Measurements from ENCODE around the gene HCN2. TPM values are rescaled to one million over a fixed set of nuclear protein-coding genes. Genes with fewer than 3 reads are reported as not detected.

The HCN2 gene
- polyA plus RNA-seq, 4 donors: 0.19 to 0.58 TPM; not detected in 2

GRCh38 chr19:616062-616700 lies 26.5 kb downstream of the HCN2 start:
- 12 to 18% (median 15%) methylated on average over 51 to 97 of the region's 97 CpGs for WGBS, 3 donors
- H3K27ac ChIP-seq (ENCODE audit: low read depth in 1 of 3, low read length in 2 of 3): no peak overlapping the region
- H3K27me3 ChIP-seq (ENCODE audit: control insufficient read depth in 3 of 3, insufficient read depth in 3 of 3, low read length in 3 of 3): peaks cover 0 to 4% (median 0%) of the 10 kb centered on the region in 3 donors
- no peaks in the 10 kb centered on the region for H3K9me3 ChIP-seq (ENCODE audit: control insufficient read depth in 2 of 2, insufficient read depth in 1 of 2, low read depth in 1 of 2, low read length in 1 of 2)
- peak overlapping the region in 1 of 3 donors; percentile 20 for H3K4me3 ChIP-seq (ENCODE audit: low read depth in 1 of 3, low read length in 3 of 3)
- peaks cover 5 to 42% (median 13%) of the 10 kb centered on the region in 3 donors for H3K36me3 ChIP-seq (ENCODE audit: control insufficient read depth in 3 of 3, insufficient read depth in 2 of 3, low read depth in 1 of 3, low read length in 3 of 3)
- no peaks in the 10 kb centered on the region for H3K4me1 ChIP-seq (ENCODE audit: control insufficient read depth in 3 of 3, insufficient read depth in 2 of 3, low read depth in 1 of 3, low read length in 2 of 3)
- FAIRE-seq (no peak), DNase-seq (no peak)

DNA sequence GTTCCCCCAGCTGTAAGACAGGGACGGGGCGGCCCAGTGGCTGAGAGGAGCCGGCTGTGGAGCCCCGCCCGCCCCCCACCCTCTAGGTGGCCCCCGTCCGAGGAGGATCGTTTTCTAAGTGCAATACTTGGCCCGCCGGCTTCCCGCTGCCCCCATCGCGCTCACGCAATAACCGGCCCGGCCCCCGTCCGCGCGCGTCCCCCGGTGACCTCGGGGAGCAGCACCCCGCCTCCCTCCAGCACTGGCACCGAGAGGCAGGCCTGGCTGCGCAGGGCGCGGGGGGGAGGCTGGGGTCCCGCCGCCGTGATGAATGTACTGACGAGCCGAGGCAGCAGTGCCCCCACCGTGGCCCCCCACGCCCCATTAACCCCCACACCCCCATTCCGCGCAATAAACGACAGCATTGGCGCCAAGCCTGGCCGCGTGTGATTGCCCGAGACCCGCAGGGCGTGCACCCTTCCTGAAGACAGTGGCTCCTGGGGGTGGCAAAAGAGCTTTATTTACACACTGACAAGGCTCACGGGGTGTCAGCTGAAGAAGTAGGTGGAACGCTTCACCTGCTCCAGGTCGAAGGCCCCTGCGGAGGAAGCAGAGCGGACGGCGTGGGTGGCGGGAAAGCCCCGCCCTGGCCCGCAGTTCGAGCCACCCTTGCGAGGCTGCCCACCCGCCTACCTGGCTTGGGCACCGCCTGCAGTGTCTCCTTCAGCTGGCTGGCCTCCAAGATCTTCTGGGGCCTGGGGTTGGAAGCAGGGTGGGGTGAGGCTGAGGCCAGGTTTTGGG lies 27.3 kb downstream of the HCN2 start:
- DNase-seq: no peak
- Histone ChIP-seq H3K36me3 (ENCODE audit: control insufficient read depth in 3 of 3, insufficient read depth in 2 of 3, low read depth in 1 of 3, low read length in 3 of 3) (peaks cover 13 to 48% (median 13%) of the 10 kb centered on the region in 3 donors), H3K9me3 (ENCODE audit: control insufficient read depth in 2 of 2, insufficient read depth in 1 of 2, low read depth in 1 of 2, low read length in 1 of 2) (no peaks in the 10 kb centered on the region), H3K4me1 (ENCODE audit: control insufficient read depth in 3 of 3, insufficient read depth in 2 of 3, low read depth in 1 of 3, low read length in 2 of 3) (no peaks in the 10 kb centered on the region), H3K27me3 (ENCODE audit: control insufficient read depth in 3 of 3, insufficient read depth in 3 of 3, low read length in 3 of 3) (peaks cover 0 to 4% (median 0%) of the 10 kb centered on the region in 3 donors), H3K27ac (ENCODE audit: low read depth in 1 of 3, low read length in 2 of 3) (no peak overlapping the region), H3K4me3 (ENCODE audit: low read depth in 1 of 3, low read length in 3 of 3) (no peak overlapping the region)
- WGBS, 3 donors: 67 to 83% (median 73%) methylated on average over 31 to 58 of the region's 58 CpGs
- FAIRE-seq: no peak

GRCh38 chr19:617551-618246 lies 28.0 kb downstream of the HCN2 start:
- Histone ChIP-seq H3K4me3 (ENCODE audit: low read depth in 1 of 3, low read length in 3 of 3) (no peak overlapping the region), H3K4me1 (ENCODE audit: control insufficient read depth in 3 of 3, insufficient read depth in 2 of 3, low read depth in 1 of 3, low read length in 2 of 3) (no peaks in the 10 kb centered on the region), H3K9me3 (ENCODE audit: control insufficient read depth in 2 of 2, insufficient read depth in 1 of 2, low read depth in 1 of 2, low read length in 1 of 2) (no peaks in the 10 kb centered on the region), H3K27me3 (ENCODE audit: control insufficient read depth in 3 of 3, insufficient read depth in 3 of 3, low read length in 3 of 3) (peaks cover 0 to 4% (median 0%) of the 10 kb centered on the region in 3 donors), H3K36me3 (ENCODE audit: control insufficient read depth in 3 of 3, insufficient read depth in 2 of 3, low read depth in 1 of 3, low read length in 3 of 3) (peaks cover 13 to 55% (median 19%) of the 10 kb centered on the region in 3 donors), H3K27ac (ENCODE audit: low read depth in 1 of 3, low read length in 2 of 3) (no peak overlapping the region)
- no peak for DNase-seq
- 82 to 87% (median 83%) methylated on average over 25 to 29 of the region's 29 CpGs for WGBS, 3 donors
- FAIRE-seq: no peak

GRCh38 chr19:618247-618619 lies 28.6 kb downstream of the HCN2 start:
- peaks cover 17 to 60% (median 20%) of the 10 kb centered on the region in 3 donors for H3K36me3 ChIP-seq (ENCODE audit: control insufficient read depth in 3 of 3, insufficient read depth in 2 of 3, low read depth in 1 of 3, low read length in 3 of 3)
- H3K27me3 ChIP-seq (ENCODE audit: control insufficient read depth in 3 of 3, insufficient read depth in 3 of 3, low read length in 3 of 3): peaks cover 0 to 4% (median 0%) of the 10 kb centered on the region in 3 donors
- H3K27ac ChIP-seq (ENCODE audit: low read depth in 1 of 3, low read length in 2 of 3): no peak overlapping the region
- H3K9me3 ChIP-seq (ENCODE audit: control insufficient read depth in 2 of 2, insufficient read depth in 1 of 2, low read depth in 1 of 2, low read length in 1 of 2): no peaks in the 10 kb centered on the region
- H3K4me1 ChIP-seq (ENCODE audit: control insufficient read depth in 3 of 3, insufficient read depth in 2 of 3, low read depth in 1 of 3, low read length in 2 of 3): no peaks in the 10 kb centered on the region
- H3K4me3 ChIP-seq (ENCODE audit: low read depth in 1 of 3, low read length in 3 of 3): no peak overlapping the region
- DNase-seq (no peak), FAIRE-seq (no peak)
- WGBS, 3 donors: 92 to 96% (median 93%) methylated on average over 16 to 19 of the region's 19 CpGs

DNA sequence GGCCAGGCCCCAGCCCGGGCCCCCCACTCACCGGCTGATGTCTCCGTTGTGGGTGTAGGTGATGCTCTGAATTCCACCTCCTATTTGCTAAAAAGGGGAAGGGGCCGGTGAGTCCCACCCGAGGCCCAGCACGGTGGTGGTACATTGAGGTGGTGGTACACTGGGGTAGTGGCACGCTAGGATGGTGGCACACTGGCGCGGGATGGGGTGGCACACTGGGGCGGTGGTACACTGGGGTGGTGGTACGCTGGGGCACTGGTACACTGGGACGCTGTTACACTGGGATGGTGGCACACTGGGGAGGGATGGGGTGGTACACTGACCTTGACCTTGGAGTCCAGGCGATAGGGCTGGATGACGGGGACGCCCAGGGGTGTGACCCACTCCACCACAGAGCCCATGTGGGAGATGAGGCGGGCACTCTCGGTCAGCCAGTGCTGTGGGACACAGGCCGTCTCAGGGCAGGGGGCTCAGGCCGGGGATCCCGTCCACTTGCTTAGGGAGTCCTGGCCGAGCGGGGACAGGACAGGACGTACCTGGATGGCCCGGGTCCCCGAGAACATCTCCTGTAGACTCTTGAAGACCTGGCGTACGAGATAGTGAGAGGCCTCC lies 29.1 kb downstream of the HCN2 start:
- Histone ChIP-seq H3K36me3 (ENCODE audit: control insufficient read depth in 3 of 3, insufficient read depth in 2 of 3, low read depth in 1 of 3, low read length in 3 of 3) (peaks cover 20 to 65% (median 20%) of the 10 kb centered on the region in 3 donors), H3K4me3 (ENCODE audit: low read depth in 1 of 3, low read length in 3 of 3) (no peak overlapping the region), H3K27me3 (ENCODE audit: control insufficient read depth in 3 of 3, insufficient read depth in 3 of 3, low read length in 3 of 3) (peaks cover 0 to 4% (median 0%) of the 10 kb centered on the region in 3 donors), H3K9me3 (ENCODE audit: control insufficient read depth in 2 of 2, insufficient read depth in 1 of 2, low read depth in 1 of 2, low read length in 1 of 2) (no peaks in the 10 kb centered on the region), H3K27ac (ENCODE audit: low read depth in 1 of 3, low read length in 2 of 3) (no peak overlapping the region), H3K4me1 (ENCODE audit: control insufficient read depth in 3 of 3, insufficient read depth in 2 of 3, low read depth in 1 of 3, low read length in 2 of 3) (no peaks in the 10 kb centered on the region)
- DNase-seq: no peak
- FAIRE-seq: no peak
- 90 to 96% (median 93%) methylated on average over 22 to 27 of the region's 27 CpGs for WGBS, 3 donors

DNA sequence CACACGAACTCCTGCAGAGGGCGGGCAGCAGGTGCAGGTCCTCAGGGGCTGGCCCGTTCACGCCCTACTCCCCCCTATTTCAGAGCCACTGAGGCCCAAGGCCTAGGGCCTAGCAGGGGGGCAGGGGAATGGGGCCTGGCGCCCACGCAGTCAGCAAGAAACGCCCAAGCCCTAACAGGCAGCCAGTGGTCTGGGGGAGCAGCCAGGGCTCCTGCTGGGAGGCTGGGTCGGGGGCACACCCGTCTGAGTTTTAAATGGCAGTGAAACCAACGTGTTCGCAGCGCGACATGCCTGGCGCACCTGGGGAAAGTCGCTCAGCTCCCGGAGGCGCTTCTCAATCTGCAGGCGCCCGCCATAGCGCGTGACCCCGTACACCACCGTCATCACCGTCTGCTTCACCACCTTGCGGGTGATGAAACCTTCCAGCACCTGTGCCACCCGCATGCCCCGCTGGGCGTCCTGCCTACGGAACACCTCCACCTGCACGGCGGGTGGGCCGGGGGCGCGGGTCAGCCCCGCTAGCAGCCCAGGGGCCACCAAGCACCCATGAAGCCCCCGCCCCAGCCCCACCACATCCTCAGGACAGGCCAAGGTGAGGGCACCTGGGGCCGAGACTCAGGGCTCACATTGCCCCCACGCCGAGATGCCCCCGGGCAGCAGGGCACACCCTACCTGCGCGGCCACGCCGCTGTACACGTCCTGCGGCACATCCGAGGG lies 29.8 kb downstream of the HCN2 start:
- Histone ChIP-seq H3K27me3 (ENCODE audit: control insufficient read depth in 3 of 3, insufficient read depth in 3 of 3, low read length in 3 of 3) (peaks cover 0 to 4% (median 0%) of the 10 kb centered on the region in 3 donors), H3K36me3 (ENCODE audit: control insufficient read depth in 3 of 3, insufficient read depth in 2 of 3, low read depth in 1 of 3, low read length in 3 of 3) (peaks cover 20 to 72% (median 23%) of the 10 kb centered on the region in 3 donors), H3K4me3 (ENCODE audit: low read depth in 1 of 3, low read length in 3 of 3) (no peak overlapping the region), H3K9me3 (ENCODE audit: control insufficient read depth in 2 of 2, insufficient read depth in 1 of 2, low read depth in 1 of 2, low read length in 1 of 2) (no peaks in the 10 kb centered on the region), H3K27ac (ENCODE audit: low read depth in 1 of 3, low read length in 2 of 3) (no peak overlapping the region), H3K4me1 (ENCODE audit: control insufficient read depth in 3 of 3, insufficient read depth in 2 of 3, low read depth in 1 of 3, low read length in 2 of 3) (no peaks in the 10 kb centered on the region)
- no peak for DNase-seq
- FAIRE-seq: no peak
- 95% methylated on average over 47 of the region's 47 CpGs for WGBS, 3 donors

DNA sequence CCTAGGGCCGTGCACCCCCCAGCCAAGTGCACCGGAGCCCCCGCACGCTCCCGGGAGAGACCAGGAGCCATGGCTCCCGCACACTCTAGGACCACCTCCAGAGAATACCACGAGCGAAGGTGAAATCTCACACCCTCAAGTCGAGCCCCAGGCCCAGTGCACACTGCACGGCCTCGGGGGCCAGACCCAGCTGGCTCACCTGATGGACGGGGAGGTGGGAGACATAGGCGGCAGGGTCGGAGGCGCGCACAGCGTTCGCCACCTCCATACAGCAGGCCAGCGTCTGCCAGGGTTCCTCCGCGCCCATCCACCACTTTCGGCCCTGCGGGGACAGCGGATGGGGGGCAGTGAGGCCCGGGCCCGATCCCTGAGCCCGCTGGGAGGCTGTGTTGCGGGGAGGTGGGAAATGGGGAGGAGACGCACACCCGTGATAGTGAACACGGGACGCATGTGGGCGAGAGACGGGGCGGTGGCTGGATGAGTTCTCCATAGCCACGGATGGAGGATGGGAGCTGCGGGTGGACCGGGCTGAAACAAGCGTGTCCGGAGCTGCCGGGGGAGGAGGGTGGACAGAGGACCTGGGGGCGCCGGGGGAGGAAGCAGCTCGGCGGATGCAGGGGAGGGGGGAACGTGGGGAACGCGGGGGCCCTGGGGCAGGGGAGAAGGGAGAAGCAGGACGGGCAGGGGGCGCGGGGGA lies 30.6 kb downstream of the HCN2 start:
- Histone ChIP-seq H3K36me3 (ENCODE audit: control insufficient read depth in 3 of 3, insufficient read depth in 2 of 3, low read depth in 1 of 3, low read length in 3 of 3) (peaks cover 20 to 76% (median 24%) of the 10 kb centered on the region in 3 donors), H3K4me1 (ENCODE audit: control insufficient read depth in 3 of 3, insufficient read depth in 2 of 3, low read depth in 1 of 3, low read length in 2 of 3) (no peaks in the 10 kb centered on the region), H3K27me3 (ENCODE audit: control insufficient read depth in 3 of 3, insufficient read depth in 3 of 3, low read length in 3 of 3) (peaks cover 0 to 2% (median 0%) of the 10 kb centered on the region in 3 donors), H3K4me3 (ENCODE audit: low read depth in 1 of 3, low read length in 3 of 3) (no peak overlapping the region), H3K27ac (ENCODE audit: low read depth in 1 of 3, low read length in 2 of 3) (no peak overlapping the region), H3K9me3 (ENCODE audit: control insufficient read depth in 2 of 2, insufficient read depth in 1 of 2, low read depth in 1 of 2, low read length in 1 of 2) (no peaks in the 10 kb centered on the region)
- no peak for DNase-seq
- FAIRE-seq: no peak
- WGBS, 3 donors: 95 to 98% (median 95%) methylated on average over 34 to 51 of the region's 51 CpGs
